ENCODE data around the gene NUB1. TPM values are rescaled to one million over a fixed set of nuclear protein-coding genes. Genes with fewer than 3 reads are reported as not detected.

NUB1 gene, protein sequence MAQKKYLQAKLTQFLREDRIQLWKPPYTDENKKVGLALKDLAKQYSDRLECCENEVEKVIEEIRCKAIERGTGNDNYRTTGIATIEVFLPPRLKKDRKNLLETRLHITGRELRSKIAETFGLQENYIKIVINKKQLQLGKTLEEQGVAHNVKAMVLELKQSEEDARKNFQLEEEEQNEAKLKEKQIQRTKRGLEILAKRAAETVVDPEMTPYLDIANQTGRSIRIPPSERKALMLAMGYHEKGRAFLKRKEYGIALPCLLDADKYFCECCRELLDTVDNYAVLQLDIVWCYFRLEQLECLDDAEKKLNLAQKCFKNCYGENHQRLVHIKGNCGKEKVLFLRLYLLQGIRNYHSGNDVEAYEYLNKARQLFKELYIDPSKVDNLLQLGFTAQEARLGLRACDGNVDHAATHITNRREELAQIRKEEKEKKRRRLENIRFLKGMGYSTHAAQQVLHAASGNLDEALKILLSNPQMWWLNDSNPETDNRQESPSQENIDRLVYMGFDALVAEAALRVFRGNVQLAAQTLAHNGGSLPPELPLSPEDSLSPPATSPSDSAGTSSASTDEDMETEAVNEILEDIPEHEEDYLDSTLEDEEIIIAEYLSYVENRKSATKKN
- total RNA-seq = 48.9 and 50.7 TPM in 2 replicates

DNA sequence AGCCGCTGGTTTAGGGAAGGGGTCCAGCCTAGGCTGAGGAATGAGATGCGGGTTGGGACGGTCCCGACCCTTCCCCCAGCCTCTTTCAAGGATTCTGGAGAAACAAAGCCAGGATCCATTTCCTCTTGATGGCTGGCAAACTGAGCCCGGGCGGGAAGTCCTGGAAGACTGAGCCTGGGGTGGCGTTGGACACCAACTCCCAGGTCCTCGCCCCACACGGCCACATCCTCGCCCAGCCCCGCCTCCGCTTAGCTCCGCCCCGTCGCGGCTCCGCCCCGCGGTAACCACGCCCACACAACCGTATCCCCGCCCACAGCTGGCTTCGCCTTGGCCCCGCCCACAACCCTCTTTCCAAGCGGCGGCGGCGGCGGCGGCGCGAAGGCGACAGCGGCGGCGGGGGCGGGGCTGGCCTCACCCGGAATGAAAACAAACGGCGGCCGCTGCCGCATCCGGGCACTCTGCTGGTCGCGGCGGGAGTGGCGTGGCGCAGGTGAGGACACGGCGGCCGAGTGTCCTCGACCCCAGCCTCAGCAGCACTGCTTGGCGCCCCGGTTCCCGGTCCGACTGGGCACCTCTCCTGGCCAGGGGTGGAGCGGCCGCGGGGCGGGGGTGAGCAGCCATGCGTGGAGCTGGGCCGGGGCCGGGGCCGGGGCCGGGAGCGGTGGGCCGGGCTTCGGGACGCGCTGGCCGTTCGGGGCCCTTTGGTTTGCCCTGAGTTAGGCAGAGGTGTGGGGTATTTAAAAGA, at the start of gene NUB1:
NUB1 (plus strand) TSS at position 456 of the 745 bp plus-strand sequence. CDS start 3,538 bp downstream, outside the sequence.
- peak within 1 kb of the TSS; percentile 90 for H2AFZ ChIP-seq (ENCODE audit: low read length)
- H4K20me1 ChIP-seq (ENCODE audit: insufficient read depth, low read length) = peaks cover 4% of the 10 kb centered on the region
- H3K9me3 ChIP-seq (ENCODE audit: low read depth, low read length) = no peaks in the 10 kb centered on the region
- H3K36me3 ChIP-seq (ENCODE audit: insufficient read depth, low read length) = peaks cover 13% of the 10 kb centered on the region
- no peaks in the 10 kb centered on the region for H3K27me3 ChIP-seq (ENCODE audit: insufficient read depth, low read length)
- peak within 1 kb of the TSS; percentile 88 for H3K4me3 ChIP-seq (ENCODE audit: insufficient read depth, low read length)
- DNase-seq (ENCODE audit: insufficient read length, low spot score, missing footprints) = peak; percentile 98
- H3K27ac ChIP-seq (ENCODE audit: low read depth, low read length) = peak within 1 kb of the TSS; percentile 51
- H3K79me2 ChIP-seq (ENCODE audit: insufficient read depth, low read length) = peaks cover 18% of the 10 kb centered on the region
- H3K4me2 ChIP-seq (ENCODE audit: insufficient read depth, low read length) = peak within 1 kb of the TSS; percentile 86
- peaks cover 10% of the 10 kb centered on the region for H3K4me1 ChIP-seq (ENCODE audit: insufficient read depth, low read length)
- TF ChIP-seq, protein P1, sequence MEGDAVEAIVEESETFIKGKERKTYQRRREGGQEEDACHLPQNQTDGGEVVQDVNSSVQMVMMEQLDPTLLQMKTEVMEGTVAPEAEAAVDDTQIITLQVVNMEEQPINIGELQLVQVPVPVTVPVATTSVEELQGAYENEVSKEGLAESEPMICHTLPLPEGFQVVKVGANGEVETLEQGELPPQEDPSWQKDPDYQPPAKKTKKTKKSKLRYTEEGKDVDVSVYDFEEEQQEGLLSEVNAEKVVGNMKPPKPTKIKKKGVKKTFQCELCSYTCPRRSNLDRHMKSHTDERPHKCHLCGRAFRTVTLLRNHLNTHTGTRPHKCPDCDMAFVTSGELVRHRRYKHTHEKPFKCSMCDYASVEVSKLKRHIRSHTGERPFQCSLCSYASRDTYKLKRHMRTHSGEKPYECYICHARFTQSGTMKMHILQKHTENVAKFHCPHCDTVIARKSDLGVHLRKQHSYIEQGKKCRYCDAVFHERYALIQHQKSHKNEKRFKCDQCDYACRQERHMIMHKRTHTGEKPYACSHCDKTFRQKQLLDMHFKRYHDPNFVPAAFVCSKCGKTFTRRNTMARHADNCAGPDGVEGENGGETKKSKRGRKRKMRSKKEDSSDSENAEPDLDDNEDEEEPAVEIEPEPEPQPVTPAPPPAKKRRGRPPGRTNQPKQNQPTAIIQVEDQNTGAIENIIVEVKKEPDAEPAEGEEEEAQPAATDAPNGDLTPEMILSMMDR (IDR thresholded peaks at IDR 0.05; ENCODE audit: extremely low read depth, low read depth, low read length) = no peak

DNA sequence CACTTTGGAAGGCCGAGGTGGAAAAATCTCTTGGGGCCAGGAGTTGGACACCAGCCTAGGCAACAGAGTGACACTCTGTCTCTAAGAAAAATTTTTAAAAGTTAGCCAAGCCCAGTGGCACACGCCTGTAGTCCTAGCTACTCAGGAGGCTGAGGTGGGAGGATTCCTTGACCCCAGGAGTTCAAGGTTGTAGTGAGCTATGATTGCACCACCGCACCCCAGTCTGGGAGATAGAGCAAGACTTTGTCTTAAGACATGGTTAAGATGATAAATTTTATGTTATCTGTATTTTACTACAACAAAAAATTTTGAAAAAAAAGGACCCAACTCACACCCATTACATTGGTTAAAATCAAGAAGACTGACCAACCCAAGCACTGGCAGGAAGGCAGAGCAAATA, 48.8 kb upstream of the NUB1 start:
- Histone ChIP-seq H3K27me3 (ENCODE audit: insufficient read depth, low read length) (peaks cover 41% of the 10 kb centered on the region), H3K27ac (ENCODE audit: low read depth, low read length) (no peak overlapping the region), H3K4me2 (ENCODE audit: insufficient read depth, low read length) (no peak overlapping the region), H3K4me1 (ENCODE audit: insufficient read depth, low read length) (no peaks in the 10 kb centered on the region), H2AFZ (ENCODE audit: low read length) (no peak overlapping the region), H4K20me1 (ENCODE audit: insufficient read depth, low read length) (no peaks in the 10 kb centered on the region), H3K79me2 (ENCODE audit: insufficient read depth, low read length) (no peaks in the 10 kb centered on the region), H3K9me3 (ENCODE audit: low read depth, low read length) (no peaks in the 10 kb centered on the region), H3K4me3 (ENCODE audit: insufficient read depth, low read length) (no peak overlapping the region), H3K36me3 (ENCODE audit: insufficient read depth, low read length) (no peaks in the 10 kb centered on the region)
- TF ChIP-seq, protein P1 (IDR thresholded peaks at IDR 0.05; ENCODE audit: extremely low read depth, low read depth, low read length) = no peak
- no peak for DNase-seq (ENCODE audit: insufficient read length, low spot score, missing footprints)

DNA sequence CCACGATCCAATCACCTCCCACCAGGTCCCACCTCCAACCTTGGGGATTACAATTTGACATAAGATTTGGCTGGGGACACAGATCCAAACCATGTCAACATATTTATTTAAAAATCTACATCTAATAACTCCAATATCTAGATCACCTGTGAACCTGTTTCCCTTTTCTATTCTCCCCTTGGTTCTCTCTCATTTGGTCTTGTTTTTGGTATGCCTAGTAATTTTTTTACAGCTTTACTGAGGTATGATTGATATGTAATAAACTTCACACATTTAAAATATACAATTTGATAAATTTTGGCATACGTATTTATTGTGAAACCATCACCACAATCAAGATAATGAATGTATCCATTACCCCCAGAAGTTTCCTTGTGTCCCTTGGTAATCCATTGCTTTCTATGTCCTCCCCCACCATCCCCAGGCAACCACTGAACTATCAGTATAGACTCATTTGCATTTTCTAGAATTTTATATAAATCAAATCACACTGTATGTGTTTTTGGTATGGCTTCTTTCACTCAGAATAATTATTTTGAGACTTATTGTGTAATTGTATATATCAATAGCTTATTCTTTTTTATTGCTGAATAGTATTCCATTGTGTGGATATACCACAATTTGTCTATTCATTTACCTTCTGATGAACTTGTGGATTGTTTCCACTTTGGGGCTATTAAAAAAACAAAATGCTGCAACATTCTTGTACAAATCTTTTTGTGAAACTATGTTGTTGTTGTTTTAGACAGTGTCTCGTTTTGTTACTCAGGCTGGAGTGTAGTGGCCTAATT, 45.2 kb upstream of the NUB1 start:
- TF ChIP-seq, protein P1 (IDR thresholded peaks at IDR 0.05; ENCODE audit: extremely low read depth, low read depth, low read length) = no peak
- no peaks in the 10 kb centered on the region for H3K36me3 ChIP-seq (ENCODE audit: insufficient read depth, low read length)
- no peak overlapping the region for H2AFZ ChIP-seq (ENCODE audit: low read length)
- no peak for DNase-seq (ENCODE audit: insufficient read length, low spot score, missing footprints)
- H4K20me1 ChIP-seq (ENCODE audit: insufficient read depth, low read length) = no peaks in the 10 kb centered on the region
- no peaks in the 10 kb centered on the region for H3K79me2 ChIP-seq (ENCODE audit: insufficient read depth, low read length)
- no peak overlapping the region for H3K4me2 ChIP-seq (ENCODE audit: insufficient read depth, low read length)
- no peak overlapping the region for H3K27ac ChIP-seq (ENCODE audit: low read depth, low read length)
- H3K27me3 ChIP-seq (ENCODE audit: insufficient read depth, low read length) = peaks cover 31% of the 10 kb centered on the region
- H3K4me1 ChIP-seq (ENCODE audit: insufficient read depth, low read length) = no peaks in the 10 kb centered on the region
- H3K4me3 ChIP-seq (ENCODE audit: insufficient read depth, low read length) = no peak overlapping the region
- peaks cover 3% of the 10 kb centered on the region for H3K9me3 ChIP-seq (ENCODE audit: low read depth, low read length)
